Activated naive CD8-positive, alpha-beta T cell treated with anti-CD3 and anti-CD28 coated beads for 36 hours (primary cell): ENCODE measurements around the gene FXYD7. TPM values are rescaled to one million over a fixed set of nuclear protein-coding genes. Genes with fewer than 3 reads are reported as not detected.

Experiments used
- DNase-seq: peaks from one replicate; pipeline ENCODE4 v3.0.0; 2021
- H3K27ac Mint-ChIP-seq: one replicate; pipeline ENCODE4 v1.8.0; 2022; ENCODE audit warnings: mild to moderate bottlenecking, moderate library complexity, mixed read lengths
- H3K27me3 Mint-ChIP-seq: one replicate; pipeline ENCODE4 v1.8.0; 2022; ENCODE audit warnings: mild to moderate bottlenecking, mixed read lengths
- H3K36me3 Mint-ChIP-seq: one replicate; pipeline ENCODE4 v1.8.0; 2021; ENCODE audit warnings: mild to moderate bottlenecking, mixed read lengths
- H3K4me1 Mint-ChIP-seq: one replicate; pipeline ENCODE4 v1.8.0; 2021; ENCODE audit warnings: mixed read lengths
- H3K4me3 Mint-ChIP-seq: one replicate; pipeline ENCODE4 v1.8.0; 2022; ENCODE audit warnings: mild to moderate bottlenecking, moderate library complexity, mixed read lengths
- H3K9me3 Mint-ChIP-seq: one replicate; pipeline ENCODE4 v1.8.0; 2022; ENCODE audit warnings: mixed read lengths
- total RNA-seq, 2 experiments: library from RNA; stranded (reverse); gene quantifications; one replicate each; pipeline ENCODE4 v1.2.3, GENCODE V29; 2021

The FXYD7 gene
- total RNA-seq, 2 experiments from 2014 or later = 0.54 to 0.62 TPM

DNA sequence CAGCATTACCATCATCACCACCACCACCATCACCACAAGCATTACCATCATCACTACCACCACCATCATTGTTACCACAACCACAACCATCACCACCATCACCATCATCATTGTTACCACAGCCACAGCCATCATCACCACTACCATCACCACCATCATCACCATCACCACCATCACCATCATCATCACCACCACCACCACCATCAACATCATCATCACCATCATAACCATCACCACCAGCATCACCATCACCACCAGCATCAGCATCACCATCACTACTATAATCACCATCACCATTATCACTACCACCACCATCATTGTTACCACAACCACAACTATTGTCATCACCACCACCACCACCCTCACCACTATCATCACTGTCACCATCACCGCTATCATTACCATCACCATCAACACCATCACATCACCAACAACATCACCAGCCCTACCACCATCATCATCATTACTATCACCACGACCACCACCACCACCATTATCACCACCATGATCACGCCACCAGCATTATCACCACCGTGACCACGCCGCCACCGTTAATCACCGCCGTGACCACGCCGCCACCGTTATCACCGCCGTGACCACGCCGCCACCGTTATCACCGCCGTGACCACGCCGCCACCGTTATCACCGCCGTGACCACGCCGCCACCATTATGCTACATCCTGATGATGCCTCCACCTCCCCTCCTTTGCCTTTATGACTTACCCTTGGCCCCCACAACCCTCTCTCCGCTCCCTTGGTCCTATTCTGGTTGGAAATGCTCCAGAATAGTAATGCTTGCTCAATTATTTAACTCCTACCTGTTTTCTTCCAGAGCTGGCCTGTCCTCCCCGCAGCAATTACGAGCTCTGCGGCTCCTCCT lies 37.4 kb upstream of the FXYD7 start:
- Mint-ChIP-seq H3K36me3 (peaks cover 2% of the 10 kb centered on the region), H3K27me3 (no peaks in the 10 kb centered on the region), H3K27ac (no peak overlapping the region), H3K4me3 (no peak overlapping the region), H3K4me1 (peaks cover 5% of the 10 kb centered on the region), H3K9me3 (no peaks in the 10 kb centered on the region)
- no peak for DNase-seq

DNA sequence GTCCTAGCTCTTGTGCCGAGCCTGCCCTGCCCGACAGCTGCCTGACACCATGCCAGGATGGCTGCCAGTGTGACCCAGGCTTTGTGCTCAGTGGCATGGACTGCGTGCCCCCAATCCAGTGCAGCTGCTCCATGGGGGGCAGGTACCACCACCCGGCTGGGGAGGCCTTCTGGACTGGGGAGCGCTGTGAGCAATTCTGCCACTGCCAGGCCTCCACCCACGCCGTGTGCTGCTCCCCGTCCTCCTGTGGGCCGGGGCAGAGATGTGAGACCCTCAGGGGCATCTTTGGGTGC lies 36.8 kb upstream of the FXYD7 start:
- Mint-ChIP-seq H3K27me3 (no peaks in the 10 kb centered on the region), H3K36me3 (peaks cover 2% of the 10 kb centered on the region), H3K4me3 (no peak overlapping the region), H3K27ac (peak overlapping the region; percentile 43), H3K9me3 (no peaks in the 10 kb centered on the region), H3K4me1 (peaks cover 5% of the 10 kb centered on the region)
- DNase-seq = no peak

DNA sequence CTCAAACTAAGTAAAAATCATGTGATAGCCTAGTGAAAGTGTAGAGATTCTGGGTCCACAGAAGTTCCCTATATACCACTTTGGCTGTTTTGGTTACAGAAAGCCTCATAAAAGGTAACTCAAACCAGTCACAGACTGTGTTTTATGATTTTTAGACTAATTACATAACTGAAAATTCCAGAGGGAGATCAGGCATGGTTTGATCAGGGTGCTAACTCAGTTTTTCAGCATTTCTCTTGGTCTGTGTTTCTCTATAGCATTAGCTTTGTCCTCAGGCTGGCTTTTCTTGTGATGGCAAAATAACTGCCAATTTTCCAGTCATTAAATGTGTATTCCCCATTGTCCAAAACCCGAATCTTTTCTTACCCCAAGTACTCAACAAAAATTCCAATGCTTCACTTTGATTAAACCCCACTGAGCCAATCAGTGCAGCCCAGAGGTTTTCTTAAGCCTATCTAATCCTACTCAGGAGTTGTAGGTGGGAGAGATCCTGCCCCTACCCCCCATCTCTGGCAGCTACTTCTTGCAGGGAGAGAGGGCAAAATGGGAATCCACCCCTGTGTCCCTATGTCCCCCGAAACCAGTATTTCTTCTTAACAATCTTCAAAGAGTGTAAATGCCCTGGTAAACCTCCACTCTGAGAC lies 36.0 kb upstream of the FXYD7 start:
- Mint-ChIP-seq H3K4me1 (peaks cover 5% of the 10 kb centered on the region), H3K27me3 (no peaks in the 10 kb centered on the region), H3K36me3 (peaks cover 2% of the 10 kb centered on the region), H3K9me3 (no peaks in the 10 kb centered on the region), H3K27ac (no peak overlapping the region), H3K4me3 (no peak overlapping the region)
- no peak for DNase-seq

DNA sequence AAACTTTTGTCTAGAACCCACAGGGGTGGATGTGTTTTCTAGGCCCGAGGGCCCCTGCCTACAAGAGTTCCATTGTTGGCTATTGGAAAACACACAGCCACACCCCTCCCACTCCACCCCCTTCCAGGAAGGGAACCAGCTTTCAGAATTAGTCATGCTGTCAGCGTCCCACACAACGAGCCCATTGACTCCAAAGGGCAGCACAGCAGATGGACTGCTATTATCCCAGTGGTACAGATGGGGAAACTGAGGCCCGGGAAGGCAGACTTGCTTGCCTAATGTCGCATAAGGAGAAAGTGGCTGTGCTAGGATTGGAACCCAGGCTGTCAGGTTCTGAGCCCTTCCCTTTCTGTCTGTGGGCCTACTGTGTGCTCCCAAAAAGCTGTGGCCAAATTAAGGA lies 35.5 kb upstream of the FXYD7 start:
- peaks cover 2% of the 10 kb centered on the region for H3K36me3 Mint-ChIP-seq
- H3K27ac Mint-ChIP-seq = no peak overlapping the region
- H3K4me3 Mint-ChIP-seq = no peak overlapping the region
- H3K27me3 Mint-ChIP-seq = no peaks in the 10 kb centered on the region
- no peaks in the 10 kb centered on the region for H3K9me3 Mint-ChIP-seq
- peaks cover 5% of the 10 kb centered on the region for H3K4me1 Mint-ChIP-seq
- DNase-seq = no peak

DNA sequence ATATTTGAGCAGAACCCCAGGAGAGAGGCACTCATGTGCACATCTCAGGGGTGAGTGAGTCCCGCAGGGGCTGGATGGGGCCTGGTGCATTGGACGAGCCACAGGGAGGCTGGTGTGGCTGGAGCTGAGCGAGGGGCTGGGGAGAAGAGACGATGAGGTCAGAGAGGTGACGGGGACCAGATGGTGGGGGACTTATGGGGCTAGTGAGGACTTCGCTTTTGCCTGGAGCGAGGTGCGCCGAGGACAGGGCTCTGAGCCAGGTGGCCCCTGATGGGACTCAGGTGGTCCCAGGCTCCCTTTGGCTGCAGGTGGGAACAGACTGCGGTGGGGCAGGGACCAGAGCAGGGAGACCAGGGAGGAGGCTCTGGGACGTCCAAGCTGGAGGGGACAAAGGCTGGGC lies 34.3 kb upstream of the FXYD7 start:
- Mint-ChIP-seq H3K36me3 (peaks cover 2% of the 10 kb centered on the region), H3K27ac (no peak overlapping the region), H3K4me1 (peaks cover 5% of the 10 kb centered on the region), H3K27me3 (no peaks in the 10 kb centered on the region), H3K4me3 (no peak overlapping the region), H3K9me3 (no peaks in the 10 kb centered on the region)
- no peak for DNase-seq

DNA sequence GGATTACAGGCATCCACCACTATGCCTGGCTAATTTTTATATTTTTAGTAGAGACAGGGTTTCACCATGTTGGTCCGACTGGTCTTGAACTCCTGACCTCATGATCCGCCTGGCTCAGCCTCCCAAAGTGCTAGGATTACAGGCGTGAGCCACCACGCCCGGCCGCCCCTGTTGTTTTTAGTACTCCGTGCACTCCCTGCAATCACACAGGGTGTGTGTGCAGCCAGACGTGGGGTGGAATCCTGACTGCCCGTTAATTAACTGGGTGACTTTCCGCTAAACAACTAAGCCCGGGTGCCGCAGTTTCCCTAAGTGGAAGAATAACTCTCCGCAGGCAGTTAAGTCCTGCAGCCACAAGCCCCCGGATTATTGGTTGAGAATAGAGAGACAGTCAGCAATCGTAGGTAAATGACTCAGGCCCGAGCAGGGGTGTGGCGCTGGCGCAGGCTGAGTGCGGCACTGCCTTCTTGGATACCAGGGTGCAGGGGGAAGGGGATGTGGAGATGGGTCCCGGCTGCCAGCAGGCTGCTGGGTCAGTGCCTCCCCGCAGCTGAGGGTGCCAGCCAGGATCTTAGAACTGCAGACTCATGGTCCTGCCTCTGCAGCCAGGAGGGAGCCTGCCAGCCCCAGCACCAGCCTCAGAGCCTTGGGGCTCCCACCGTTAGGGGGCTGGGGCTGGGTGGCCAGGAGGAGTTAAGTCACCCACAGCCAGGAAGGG lies 33.5 kb upstream of the FXYD7 start:
- no peaks in the 10 kb centered on the region for H3K9me3 Mint-ChIP-seq
- H3K27ac Mint-ChIP-seq = no peak overlapping the region
- H3K27me3 Mint-ChIP-seq = no peaks in the 10 kb centered on the region
- H3K4me1 Mint-ChIP-seq = peaks cover 7% of the 10 kb centered on the region
- H3K4me3 Mint-ChIP-seq = no peak overlapping the region
- DNase-seq = no peak
- H3K36me3 Mint-ChIP-seq = peaks cover 2% of the 10 kb centered on the region

DNA sequence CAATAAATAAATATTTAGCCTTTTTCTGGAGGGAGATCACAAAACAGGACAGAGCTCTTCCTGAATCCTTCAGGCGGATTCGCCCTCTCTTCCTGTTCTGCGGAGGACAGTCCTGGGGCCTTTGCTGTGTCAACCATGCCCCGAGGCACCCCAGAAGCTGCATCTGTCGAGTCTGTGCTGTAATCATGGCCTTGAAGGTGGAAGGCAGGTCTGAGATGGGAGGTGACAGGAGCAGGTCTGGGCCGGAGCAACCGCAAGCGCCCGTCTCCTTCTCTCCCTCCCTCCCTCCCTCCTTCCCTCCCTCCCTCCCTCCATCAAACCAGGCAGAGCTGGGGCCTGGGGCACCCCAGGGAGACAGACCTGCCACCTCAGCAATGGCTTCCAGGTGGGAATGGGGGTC lies 32.1 kb upstream of the FXYD7 start:
- H3K36me3 Mint-ChIP-seq = peaks cover 1% of the 10 kb centered on the region
- H3K27ac Mint-ChIP-seq = no peak overlapping the region
- H3K4me1 Mint-ChIP-seq = peaks cover 10% of the 10 kb centered on the region
- no peak overlapping the region for H3K4me3 Mint-ChIP-seq
- no peak for DNase-seq
- H3K27me3 Mint-ChIP-seq = no peaks in the 10 kb centered on the region
- H3K9me3 Mint-ChIP-seq = no peaks in the 10 kb centered on the region

DNA sequence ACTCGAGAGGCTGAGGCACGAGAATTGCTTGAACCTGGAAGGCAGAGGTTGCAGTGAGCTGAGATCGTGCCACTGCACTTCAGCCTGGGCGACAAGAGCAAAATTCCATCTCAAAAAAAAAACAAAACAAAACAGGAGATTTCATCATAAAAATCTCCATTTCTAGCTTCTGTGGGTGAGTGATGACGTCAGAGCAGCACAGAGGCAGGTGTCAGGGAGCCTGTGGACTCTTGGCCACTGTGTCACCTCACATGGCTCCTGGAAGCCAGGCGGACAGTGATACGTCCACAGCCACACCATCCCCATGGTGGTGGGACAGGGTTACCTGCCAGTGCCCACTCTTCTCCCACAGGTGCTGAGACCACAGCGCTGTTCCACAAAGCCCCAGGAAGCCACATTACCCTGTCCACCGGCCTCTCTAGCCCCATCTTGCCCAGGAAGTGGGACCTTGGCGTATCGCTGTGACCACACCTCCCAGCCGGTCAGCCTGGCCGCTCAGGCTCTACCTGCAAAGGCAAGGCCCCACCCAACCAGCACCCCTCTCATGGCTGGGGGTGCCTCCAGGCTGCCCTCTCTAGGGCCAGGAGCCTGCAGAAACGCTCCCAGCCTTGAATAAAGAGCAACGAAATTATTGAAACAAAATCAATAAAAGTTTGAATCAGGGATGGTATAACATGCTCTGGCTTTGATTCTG lies 29.9 kb upstream of the FXYD7 start:
- Mint-ChIP-seq H3K27ac (no peak overlapping the region), H3K4me1 (peaks cover 5% of the 10 kb centered on the region), H3K36me3 (no peaks in the 10 kb centered on the region), H3K27me3 (no peaks in the 10 kb centered on the region), H3K9me3 (no peaks in the 10 kb centered on the region), H3K4me3 (no peak overlapping the region)
- DNase-seq = no peak

DNA sequence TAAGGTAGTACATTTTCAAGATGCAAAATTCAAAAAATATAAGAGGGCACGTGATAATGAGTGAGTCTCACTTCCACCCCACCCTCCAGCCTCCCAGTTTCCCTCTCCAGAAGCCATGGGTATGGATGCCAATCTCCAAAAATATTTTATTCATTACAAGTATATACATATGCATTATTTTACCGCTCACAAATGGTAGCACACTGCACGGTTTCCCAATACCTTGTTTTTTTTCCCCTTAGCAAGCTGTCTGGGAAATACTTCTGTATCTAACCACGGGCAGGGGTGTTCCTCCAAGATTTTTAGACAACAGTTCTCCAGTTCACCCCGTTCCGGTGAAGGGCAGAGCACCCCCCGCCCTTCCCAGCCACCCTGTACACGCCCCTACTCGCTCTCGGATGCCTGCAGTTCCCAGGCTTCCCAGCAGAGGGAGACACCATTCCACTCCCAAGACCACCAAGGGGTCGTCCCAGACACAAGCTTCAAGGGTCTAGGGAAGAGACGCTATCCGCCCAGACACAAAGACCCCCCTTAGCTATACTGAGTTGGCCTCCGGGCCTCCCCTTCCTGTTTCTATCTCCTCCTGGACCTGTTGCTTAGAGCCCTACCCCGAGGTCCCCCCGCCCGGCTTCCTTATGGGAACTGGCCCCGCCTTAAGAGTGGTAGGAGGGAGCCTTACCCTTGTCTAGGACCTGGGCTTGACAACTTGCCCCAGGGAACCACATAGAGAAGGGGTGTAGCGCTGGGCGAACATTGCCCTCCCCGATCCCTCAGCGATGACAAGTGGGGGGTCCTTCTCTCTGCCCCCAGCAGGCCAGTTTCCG lies 28.5 kb upstream of the FXYD7 start:
- Mint-ChIP-seq H3K27me3 (no peaks in the 10 kb centered on the region), H3K27ac (peak overlapping the region; percentile 42), H3K4me3 (no peak overlapping the region), H3K4me1 (peaks cover 5% of the 10 kb centered on the region), H3K36me3 (no peaks in the 10 kb centered on the region), H3K9me3 (no peaks in the 10 kb centered on the region)
- DNase-seq = peak; percentile 70

DNA sequence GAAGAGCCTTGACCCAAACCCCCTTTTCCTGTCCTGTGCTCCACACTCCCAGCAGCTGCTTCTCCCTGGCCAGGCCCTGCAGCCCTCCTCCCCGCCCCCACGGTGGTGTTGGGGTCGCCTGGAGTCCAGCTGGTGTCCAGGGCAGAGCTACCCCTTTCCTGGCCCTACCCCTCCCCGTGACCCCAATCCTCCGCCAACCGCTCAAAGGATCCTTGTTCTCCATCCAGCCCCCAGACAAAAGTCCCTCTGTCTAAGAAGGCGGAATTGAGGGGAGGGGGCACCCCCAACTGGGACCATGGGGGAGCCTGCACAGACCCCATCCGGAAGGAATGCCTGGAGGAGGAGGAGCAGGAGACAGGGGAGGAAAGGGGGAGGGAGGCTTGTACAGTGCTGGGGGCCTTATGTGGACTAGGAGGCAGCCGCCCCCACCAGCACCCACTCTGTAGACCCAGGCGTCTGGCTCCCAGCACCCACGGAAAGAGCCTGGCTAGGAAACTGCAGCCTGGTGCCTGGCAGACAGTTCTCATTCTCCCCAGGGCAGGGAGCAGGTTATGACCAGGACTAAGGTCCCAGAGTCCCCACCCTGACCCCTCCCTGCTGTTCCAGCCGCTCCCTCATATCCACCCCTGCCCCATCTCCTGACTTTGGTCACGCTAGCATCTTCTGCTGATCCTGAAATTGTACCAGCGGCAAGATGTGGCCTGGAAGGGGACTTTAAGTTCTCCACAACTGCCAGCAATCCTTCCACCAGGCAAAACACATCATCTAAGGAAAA lies 27.7 kb upstream of the FXYD7 start, which contains the start of gene FXYD3:
Gene FXYD3, plus strand, starts transcription at position 647 of the 775 bp plus-strand sequence. CDS start 3,554 bp downstream, outside the sequence.
- H3K9me3 Mint-ChIP-seq = no peaks in the 10 kb centered on the region
- no peak for DNase-seq
- peaks cover 5% of the 10 kb centered on the region for H3K4me1 Mint-ChIP-seq
- H3K27me3 Mint-ChIP-seq = no peaks in the 10 kb centered on the region
- H3K4me3 Mint-ChIP-seq = no peak within 1 kb of the TSS
- H3K36me3 Mint-ChIP-seq = no peaks in the 10 kb centered on the region
- no peak within 1 kb of the TSS for H3K27ac Mint-ChIP-seq

DNA sequence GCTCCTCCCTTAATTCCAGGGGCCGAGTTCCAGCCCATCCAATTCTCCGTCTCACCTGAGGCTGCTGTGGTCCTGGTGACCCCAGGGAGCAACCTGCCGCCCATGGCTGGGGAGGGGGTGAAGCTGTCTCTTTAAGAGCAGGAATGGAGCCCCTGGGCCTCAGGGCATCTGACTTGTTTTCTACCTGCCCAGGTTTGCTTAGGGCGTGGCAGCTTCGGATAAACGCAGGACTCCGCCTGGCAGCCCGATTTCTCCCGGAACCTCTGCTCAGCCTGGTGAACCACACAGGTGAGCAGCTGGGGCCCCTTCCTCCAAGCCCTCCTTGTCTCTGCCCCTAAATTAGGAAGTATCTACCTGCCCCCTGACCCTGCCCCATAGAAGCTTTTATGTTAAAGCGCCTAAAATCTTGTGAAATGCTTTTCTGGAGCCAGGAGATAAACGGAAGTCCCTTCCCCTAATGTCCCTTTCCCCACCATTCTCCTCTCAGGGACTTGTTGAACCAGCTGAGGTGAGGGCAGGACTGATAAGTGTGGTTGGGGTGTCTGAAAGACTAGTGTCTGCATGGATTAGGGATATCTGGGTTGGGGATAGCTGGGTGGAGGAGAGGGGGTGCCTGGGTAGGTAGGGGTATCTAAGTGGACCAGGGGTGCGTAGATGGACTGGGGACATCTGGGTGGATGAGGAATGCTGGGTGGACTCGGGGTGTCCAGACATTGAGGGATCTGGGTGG lies 26.8 kb upstream of the FXYD7 start:
- no peaks in the 10 kb centered on the region for H3K36me3 Mint-ChIP-seq
- no peaks in the 10 kb centered on the region for H3K27me3 Mint-ChIP-seq
- no peak for DNase-seq
- no peak overlapping the region for H3K27ac Mint-ChIP-seq
- no peaks in the 10 kb centered on the region for H3K9me3 Mint-ChIP-seq
- H3K4me1 Mint-ChIP-seq = peaks cover 5% of the 10 kb centered on the region
- H3K4me3 Mint-ChIP-seq = no peak overlapping the region

DNA sequence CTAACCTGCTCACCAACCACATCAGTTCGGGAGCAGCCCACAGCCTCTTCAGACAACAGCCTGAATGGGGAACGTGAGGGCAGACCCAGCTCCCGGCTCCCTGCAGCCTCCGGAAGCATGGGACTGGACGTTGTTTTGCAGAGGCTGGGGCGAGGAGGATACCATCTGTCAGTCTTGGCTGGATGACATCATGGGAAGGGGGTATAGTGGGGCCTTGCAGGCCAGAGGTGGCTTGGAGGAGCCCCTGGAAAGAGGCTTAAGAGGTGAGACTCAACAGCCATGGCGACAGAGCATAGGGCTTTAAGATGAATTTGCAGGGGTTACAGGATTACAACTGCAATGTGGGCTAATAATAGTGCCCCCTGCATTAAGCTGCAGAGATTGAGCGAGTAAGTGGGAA lies 25.9 kb upstream of the FXYD7 start:
- no peak overlapping the region for H3K4me3 Mint-ChIP-seq
- H3K27me3 Mint-ChIP-seq = no peaks in the 10 kb centered on the region
- no peak overlapping the region for H3K27ac Mint-ChIP-seq
- H3K36me3 Mint-ChIP-seq = no peaks in the 10 kb centered on the region
- peaks cover 5% of the 10 kb centered on the region for H3K4me1 Mint-ChIP-seq
- H3K9me3 Mint-ChIP-seq = no peaks in the 10 kb centered on the region
- DNase-seq = no peak

DNA sequence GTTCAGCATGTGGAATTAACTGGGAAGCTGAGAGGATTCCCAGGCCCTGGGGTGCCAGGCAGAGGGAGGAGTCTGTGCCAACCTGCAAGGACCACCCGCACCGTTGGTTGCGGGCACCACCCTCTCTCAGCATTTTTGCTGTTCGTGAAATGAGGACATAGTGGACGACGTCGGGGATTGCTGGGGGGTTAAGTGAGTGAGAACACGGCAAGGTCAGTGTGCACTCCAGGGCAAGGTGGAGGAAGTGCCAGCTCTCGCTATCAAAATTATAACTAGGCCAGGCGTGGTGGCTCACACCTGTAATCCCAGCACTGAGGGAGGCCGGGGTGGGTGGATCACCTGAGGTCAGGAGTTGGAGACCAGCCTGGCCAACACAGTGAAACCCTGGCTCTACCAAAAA lies 25.3 kb upstream of the FXYD7 start:
- H3K27me3 Mint-ChIP-seq = no peaks in the 10 kb centered on the region
- no peaks in the 10 kb centered on the region for H3K9me3 Mint-ChIP-seq
- H3K36me3 Mint-ChIP-seq = no peaks in the 10 kb centered on the region
- no peak overlapping the region for H3K27ac Mint-ChIP-seq
- no peak for DNase-seq
- H3K4me3 Mint-ChIP-seq = no peak overlapping the region
- H3K4me1 Mint-ChIP-seq = peaks cover 5% of the 10 kb centered on the region
